Measurements from ENCODE around the gene LGALS8. TPM values are rescaled to one million over a fixed set of nuclear protein-coding genes. Genes with fewer than 3 reads are reported as not detected.

Gene LGALS8
- total RNA-seq (2021) (34.4 and 35.3 TPM in 2 replicates), Bru-seq, nascent RNA (percentile 66 among the genes with signal in this experiment), BruChase-seq, experiment 1, labeled RNA remaining after a 2-hour chase (percentile 74 among the genes with signal in this experiment), BruChase-seq, experiment 2, labeled RNA remaining after a 6-hour chase (percentile 82 among the genes with signal in this experiment)
- long read RNA-seq, full-length matches to known transcripts, result 21 of 49 reads
- long read RNA-seq, partial matches to known transcripts, result 13 of 49 reads
- long read RNA-seq, other reads (novel, unspliced or antisense), result 15 of 49 reads

DNA sequence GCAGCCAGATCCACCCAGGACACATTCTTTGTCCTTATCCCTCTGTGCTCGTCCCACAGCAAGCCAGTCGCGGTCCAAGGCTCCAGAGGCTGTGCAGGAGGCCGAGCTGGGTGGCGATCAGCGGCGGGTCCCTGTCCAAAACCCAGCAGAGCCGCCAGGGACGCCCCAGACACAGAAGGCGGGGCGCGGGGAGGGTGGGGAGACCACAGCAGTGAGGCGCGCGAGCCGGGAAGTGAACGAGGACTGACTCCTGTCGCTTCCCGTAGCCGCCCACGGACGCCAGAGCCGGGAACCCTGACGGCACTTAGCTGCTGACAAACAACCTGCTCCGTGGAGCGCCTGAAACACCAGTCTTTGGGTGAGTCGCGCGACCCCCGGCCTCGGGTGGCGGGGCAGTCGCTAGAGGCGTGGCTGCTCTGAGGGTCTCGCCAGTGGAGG, at the start of gene LGALS8:
TSS of gene LGALS8 (plus strand) at position 279 of the 438 bp plus-strand sequence. CDS start 2,089 bp downstream, outside the sequence.
- peak within 1 kb of the TSS; percentile 67 for H3K4me3 ChIP-seq (ENCODE audit: low read depth, low read length, poor library complexity, severe bottlenecking)
- intact Hi-C loops (cut with micrococcal nuclease; ENCODE audit: unreplicated experiment), result no loop called here
- H3K36me3 ChIP-seq (ENCODE audit: insufficient read depth, low read length, poor library complexity, severe bottlenecking), result no peaks in the 10 kb centered on the region
- no TSS peak for BruUV-seq (replicated peaks)
- H3K27ac ChIP-seq (ENCODE audit: low read depth, low read length, poor library complexity, severe bottlenecking), result peak within 1 kb of the TSS; percentile 78
- no peaks in the 10 kb centered on the region for H3K27me3 ChIP-seq (replicated peaks; ENCODE audit: insufficient read depth, low read depth, low read length, poor library complexity)
- CTCF ChIA-PET, result no interaction called here
- DNase-seq (ENCODE audit: low spot score), result peak; percentile 84
- no peaks in the 10 kb centered on the region for H3K9me3 ChIP-seq (ENCODE audit: low read depth, low read length, poor library complexity, severe bottlenecking)
- POLR2A ChIA-PET (ENCODE audit: low non-redundant PET), result no interaction called here
- TF ChIP-seq, protein P1, sequence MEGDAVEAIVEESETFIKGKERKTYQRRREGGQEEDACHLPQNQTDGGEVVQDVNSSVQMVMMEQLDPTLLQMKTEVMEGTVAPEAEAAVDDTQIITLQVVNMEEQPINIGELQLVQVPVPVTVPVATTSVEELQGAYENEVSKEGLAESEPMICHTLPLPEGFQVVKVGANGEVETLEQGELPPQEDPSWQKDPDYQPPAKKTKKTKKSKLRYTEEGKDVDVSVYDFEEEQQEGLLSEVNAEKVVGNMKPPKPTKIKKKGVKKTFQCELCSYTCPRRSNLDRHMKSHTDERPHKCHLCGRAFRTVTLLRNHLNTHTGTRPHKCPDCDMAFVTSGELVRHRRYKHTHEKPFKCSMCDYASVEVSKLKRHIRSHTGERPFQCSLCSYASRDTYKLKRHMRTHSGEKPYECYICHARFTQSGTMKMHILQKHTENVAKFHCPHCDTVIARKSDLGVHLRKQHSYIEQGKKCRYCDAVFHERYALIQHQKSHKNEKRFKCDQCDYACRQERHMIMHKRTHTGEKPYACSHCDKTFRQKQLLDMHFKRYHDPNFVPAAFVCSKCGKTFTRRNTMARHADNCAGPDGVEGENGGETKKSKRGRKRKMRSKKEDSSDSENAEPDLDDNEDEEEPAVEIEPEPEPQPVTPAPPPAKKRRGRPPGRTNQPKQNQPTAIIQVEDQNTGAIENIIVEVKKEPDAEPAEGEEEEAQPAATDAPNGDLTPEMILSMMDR (conservative IDR thresholded peaks at IDR 0.05; ENCODE audit: low read depth, low read length), result no peak
- no peak for TF ChIP-seq EZH2 (IDR thresholded peaks at IDR 0.05; ENCODE audit: borderline replicate concordance, low read depth, low read length, poor library complexity, severe bottlenecking)
- peaks cover 4% of the 10 kb centered on the region for H3K4me1 ChIP-seq (ENCODE audit: insufficient read depth, low read length, poor library complexity, severe bottlenecking)

DNA sequence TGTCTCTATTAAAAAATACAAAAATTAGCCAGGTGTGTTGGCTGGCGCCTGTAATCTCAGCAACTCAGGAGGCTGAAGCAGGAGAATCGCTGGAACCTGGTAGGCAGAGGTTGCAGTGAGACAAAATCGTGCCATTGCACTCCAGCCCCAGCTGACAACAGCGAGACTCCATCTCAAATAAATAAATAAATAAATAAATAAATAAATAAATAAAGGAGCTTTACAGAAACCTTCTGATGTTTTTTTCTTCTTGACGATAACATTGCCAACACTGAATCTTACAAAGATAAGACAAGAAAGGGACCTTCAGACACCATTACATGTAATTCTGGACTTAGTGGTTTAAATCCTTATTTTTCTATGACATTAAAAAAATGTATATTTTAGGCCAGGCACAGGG, 47.8 kb upstream of the LGALS8 start:
- ChIA-PET POLR2A (ENCODE audit: low non-redundant PET) (no interaction called here), CTCF (no interaction called here)
- H3K4me1 ChIP-seq (ENCODE audit: insufficient read depth, low read length, poor library complexity, severe bottlenecking), result peaks cover 9% of the 10 kb centered on the region
- no peak overlapping the region for H3K27ac ChIP-seq (ENCODE audit: low read depth, low read length, poor library complexity, severe bottlenecking)
- intact Hi-C loops (cut with micrococcal nuclease; ENCODE audit: unreplicated experiment), result no loop called here
- no peaks in the 10 kb centered on the region for H3K9me3 ChIP-seq (ENCODE audit: low read depth, low read length, poor library complexity, severe bottlenecking)
- no peak overlapping the region for H3K4me3 ChIP-seq (ENCODE audit: low read depth, low read length, poor library complexity, severe bottlenecking)
- no peaks in the 10 kb centered on the region for H3K36me3 ChIP-seq (ENCODE audit: insufficient read depth, low read length, poor library complexity, severe bottlenecking)
- no peaks in the 10 kb centered on the region for H3K27me3 ChIP-seq (replicated peaks; ENCODE audit: insufficient read depth, low read depth, low read length, poor library complexity)
- TF ChIP-seq EZH2 (IDR thresholded peaks at IDR 0.05; ENCODE audit: borderline replicate concordance, low read depth, low read length, poor library complexity, severe bottlenecking), result no peak
- TF ChIP-seq, protein P1 (conservative IDR thresholded peaks at IDR 0.05; ENCODE audit: low read depth, low read length), result no peak
- BruUV-seq (replicated peaks), result no TSS peak
- DNase-seq (ENCODE audit: low spot score), result no peak

DNA sequence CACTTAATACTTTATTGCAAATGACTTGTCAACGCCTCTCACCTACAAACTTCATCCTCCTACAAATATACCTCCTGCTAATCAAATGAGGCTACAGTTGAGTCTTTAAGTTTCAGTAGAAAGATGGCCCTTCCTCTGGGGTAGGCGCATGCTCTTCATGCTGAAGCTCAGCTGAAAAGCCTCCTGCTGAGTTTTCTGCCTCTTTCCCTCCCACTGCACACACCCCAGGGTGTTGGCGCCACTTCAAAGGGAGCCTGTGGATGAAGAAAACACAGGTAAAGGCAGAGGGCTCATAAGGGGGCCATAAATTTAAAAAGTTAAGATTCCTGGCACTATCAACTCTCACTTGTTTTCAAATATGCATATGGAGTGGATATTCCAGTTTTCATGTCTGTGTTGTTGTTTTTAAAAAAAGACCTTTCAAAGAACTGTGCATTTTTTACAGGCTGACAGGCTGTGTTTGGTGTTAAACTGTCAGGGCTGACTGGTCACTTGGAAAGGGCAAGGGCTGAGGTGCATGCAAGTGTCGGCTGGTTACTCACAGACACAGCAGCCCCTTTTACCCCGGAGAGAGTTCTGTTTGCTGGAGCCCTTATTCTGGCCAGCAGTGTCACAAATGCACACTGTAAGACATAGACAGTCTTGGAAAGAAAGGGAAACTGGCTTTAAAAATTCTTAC, 42.9 kb upstream of the LGALS8 start:
- no peaks in the 10 kb centered on the region for H3K27me3 ChIP-seq (replicated peaks; ENCODE audit: insufficient read depth, low read depth, low read length, poor library complexity)
- no peak overlapping the region for H3K27ac ChIP-seq (ENCODE audit: low read depth, low read length, poor library complexity, severe bottlenecking)
- CTCF ChIA-PET, result no interaction called here
- H3K4me3 ChIP-seq (ENCODE audit: low read depth, low read length, poor library complexity, severe bottlenecking), result no peak overlapping the region
- H3K36me3 ChIP-seq (ENCODE audit: insufficient read depth, low read length, poor library complexity, severe bottlenecking), result no peaks in the 10 kb centered on the region
- TF ChIP-seq EZH2 (IDR thresholded peaks at IDR 0.05; ENCODE audit: borderline replicate concordance, low read depth, low read length, poor library complexity, severe bottlenecking), result no peak
- TF ChIP-seq, protein P1 (conservative IDR thresholded peaks at IDR 0.05; ENCODE audit: low read depth, low read length), result no peak
- no TSS peak for BruUV-seq (replicated peaks)
- H3K9me3 ChIP-seq (ENCODE audit: low read depth, low read length, poor library complexity, severe bottlenecking), result no peaks in the 10 kb centered on the region
- no peaks in the 10 kb centered on the region for H3K4me1 ChIP-seq (ENCODE audit: insufficient read depth, low read length, poor library complexity, severe bottlenecking)
- no peak for DNase-seq (ENCODE audit: low spot score)
- POLR2A ChIA-PET (ENCODE audit: low non-redundant PET), result no interaction called here
- intact Hi-C loops (cut with micrococcal nuclease; ENCODE audit: unreplicated experiment), result no loop called here

Data from A673 (cell line).